GM12891 (cell line): ENCODE measurements around the gene MAPK14.

Experiments used
- DNase-seq: peaks from one replicate; pipeline ENCODE4 v3.0.0; 2011; ENCODE audit warnings: low spot score; ENCODE audit not compliant: insufficient read length
- FAIRE-seq: peaks from 2 replicates; lab custom pipeline; 2011; peaks lifted over from hg19 to GRCh38; lab: Jason Lieb, UNC
- PAX5 ChIP-seq: IDR thresholded peaks from 2 replicates; pipeline ENCODE4 v1.6.1; 2011; ENCODE audit warnings: low read length, moderate library complexity, mild to moderate bottlenecking; ENCODE audit not compliant: insufficient read depth, severe bottlenecking
- POLR2A ChIP-seq: IDR thresholded peaks from 2 replicates; pipeline ENCODE4 v1.6.1; 2011; ENCODE audit warnings: low read depth, low read length, control low read depth
- POLR2AphosphoS5 ChIP-seq: IDR thresholded peaks from 2 replicates; pipeline ENCODE4 v1.6.1; 2011; ENCODE audit warnings: low read depth, low read length, control low read depth
- POU2F2 ChIP-seq: IDR thresholded peaks from 2 replicates; pipeline ENCODE4 v1.6.1; 2011; ENCODE audit warnings: low read depth, mild to moderate bottlenecking, control low read depth, low read length, moderate library complexity
- SPI1 ChIP-seq: IDR thresholded peaks from 2 replicates; pipeline ENCODE4 v1.6.1; 2011; ENCODE audit warnings: low read depth, low read length, control low read depth
- TAF1 ChIP-seq: IDR thresholded peaks from 2 replicates; pipeline ENCODE4 v1.6.1; 2011; ENCODE audit warnings: low read depth, low read length, control low read depth

The MAPK14 gene

DNA sequence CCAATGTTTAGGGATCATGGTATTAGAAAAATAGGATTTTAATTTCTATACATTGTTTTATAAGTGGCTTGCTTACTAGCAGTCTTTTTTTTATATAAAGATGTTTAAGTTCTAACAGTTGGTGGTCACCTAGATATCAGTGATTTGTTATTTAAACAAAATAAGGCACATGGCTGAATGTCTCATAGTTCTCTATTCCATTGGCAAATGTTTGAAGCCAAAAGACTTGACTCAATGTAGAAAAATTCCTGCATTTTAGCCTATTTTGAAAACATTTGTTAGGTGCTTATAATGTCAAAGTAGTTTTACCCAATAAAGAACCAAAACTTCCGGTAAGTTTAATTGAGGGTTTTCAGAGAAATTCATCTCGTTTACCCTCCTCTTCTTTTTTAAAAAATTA is 26.8 kb downstream of the MAPK14 start:
- TF ChIP-seq POLR2AphosphoS5 (no peak), TAF1 (no peak), PAX5 (no peak), POU2F2 (no peak)
- DNase-seq = no peak
- no peak for FAIRE-seq

DNA sequence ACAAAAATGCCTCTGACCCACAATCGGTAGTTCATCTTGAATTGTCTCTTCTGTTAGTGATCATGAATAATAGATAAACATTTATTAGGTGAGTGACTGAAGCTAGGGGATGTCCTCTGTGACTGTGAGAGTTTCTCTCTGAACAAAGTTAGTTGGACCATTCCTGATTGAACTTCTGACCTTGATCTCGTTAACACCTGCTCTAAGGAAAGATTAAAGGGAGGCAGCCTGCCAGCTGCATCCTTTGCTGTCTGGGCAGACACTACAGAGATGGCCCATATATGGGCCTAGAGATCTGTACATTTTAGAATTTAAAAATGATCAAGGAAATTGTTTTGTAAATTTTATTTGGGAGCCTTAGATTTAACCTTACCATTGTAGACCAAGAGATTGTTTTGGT is 27.3 kb downstream of the MAPK14 start:
- DNase-seq (no peak), FAIRE-seq (no peak)
- no peak for TF ChIP-seq POU2F2
- TF ChIP-seq POLR2A = no peak
- TF ChIP-seq POLR2AphosphoS5 = no peak
- no peak for TF ChIP-seq TAF1
- no peak for TF ChIP-seq PAX5
- TF ChIP-seq SPI1 = no peak

- TF ChIP-seq TAF1 (no peak), POU2F2 (no peak), PAX5 (no peak), POLR2AphosphoS5 (no peak), POLR2A (no peak), SPI1 (no peak)
- FAIRE-seq = no peak
Measured at GRCh38 chr6:36056178-36056577, 28.6 kb downstream of the MAPK14 start.

DNA sequence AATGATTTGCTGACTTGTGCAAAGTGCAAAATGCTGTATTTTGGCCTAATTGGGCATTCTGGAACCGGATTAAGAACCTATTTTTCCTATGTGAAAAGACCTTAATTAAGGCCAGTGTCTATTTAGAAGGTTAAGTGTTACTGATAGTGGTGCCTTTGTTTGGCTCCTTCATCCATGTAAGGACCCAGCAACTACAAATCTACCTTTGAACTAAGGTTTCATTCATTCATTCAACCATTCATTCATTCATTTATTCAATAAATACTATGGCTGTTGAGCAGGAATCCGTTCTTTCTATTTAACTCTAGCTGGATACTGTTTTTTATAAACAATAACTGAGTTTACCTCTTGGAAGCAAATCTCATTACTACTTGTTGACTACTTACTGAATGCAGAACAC is 33.6 kb downstream of the MAPK14 start:
- FAIRE-seq = no peak
- no peak for DNase-seq
- TF ChIP-seq POU2F2 = no peak
- TF ChIP-seq POLR2A = no peak
- TF ChIP-seq PAX5 = no peak
- no peak for TF ChIP-seq TAF1
- no peak for TF ChIP-seq POLR2AphosphoS5
- TF ChIP-seq SPI1 = no peak

More at GRCh38 chr6:36056178-36056577, 28.6 kb downstream of the MAPK14 start:
- no peak for DNase-seq

GRCh38 chr6:36062247-36062646 is 34.6 kb downstream of the MAPK14 start:
- TF ChIP-seq PAX5 (no peak), POLR2AphosphoS5 (no peak), POU2F2 (no peak), POLR2A (no peak), SPI1 (no peak), TAF1 (no peak)
- no peak for DNase-seq
- FAIRE-seq = no peak

GRCh38 chr6:36063318-36064060 is 35.9 kb downstream of the MAPK14 start:
- TF ChIP-seq TAF1 = no peak
- TF ChIP-seq POLR2AphosphoS5 = no peak
- TF ChIP-seq POLR2A = no peak
- FAIRE-seq (no peak), DNase-seq (no peak)

- TF ChIP-seq POLR2AphosphoS5 (no peak), TAF1 (no peak), POU2F2 (no peak), POLR2A (no peak), SPI1 (no peak)
- DNase-seq (no peak), FAIRE-seq (no peak)
Measured at GRCh38 chr6:36064770-36065396, 37.3 kb downstream of the MAPK14 start.

DNA sequence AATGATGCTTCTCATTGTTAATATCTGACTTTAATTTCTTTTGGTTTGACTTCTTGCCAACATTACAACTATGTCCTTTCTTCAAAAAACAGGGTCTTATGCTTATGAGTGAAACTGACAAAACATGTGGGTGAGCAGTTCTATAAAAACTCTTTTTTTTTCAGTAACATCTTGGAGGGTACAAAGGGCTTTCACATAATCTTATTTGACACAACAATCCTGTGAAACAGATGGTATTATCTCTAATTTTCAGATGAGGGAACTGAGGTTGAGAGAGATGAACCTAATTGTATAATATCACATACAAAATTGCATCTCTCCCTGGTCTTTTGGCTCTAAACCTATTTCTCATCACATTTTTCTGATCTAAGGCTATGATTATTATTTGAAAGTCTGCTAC is 38.3 kb downstream of the MAPK14 start:
- DNase-seq = no peak
- no peak for TF ChIP-seq POLR2A
- TF ChIP-seq SPI1 = no peak
- no peak for TF ChIP-seq POU2F2
- TF ChIP-seq PAX5 = no peak
- no peak for TF ChIP-seq TAF1
- no peak for TF ChIP-seq POLR2AphosphoS5
- FAIRE-seq = no peak

DNA sequence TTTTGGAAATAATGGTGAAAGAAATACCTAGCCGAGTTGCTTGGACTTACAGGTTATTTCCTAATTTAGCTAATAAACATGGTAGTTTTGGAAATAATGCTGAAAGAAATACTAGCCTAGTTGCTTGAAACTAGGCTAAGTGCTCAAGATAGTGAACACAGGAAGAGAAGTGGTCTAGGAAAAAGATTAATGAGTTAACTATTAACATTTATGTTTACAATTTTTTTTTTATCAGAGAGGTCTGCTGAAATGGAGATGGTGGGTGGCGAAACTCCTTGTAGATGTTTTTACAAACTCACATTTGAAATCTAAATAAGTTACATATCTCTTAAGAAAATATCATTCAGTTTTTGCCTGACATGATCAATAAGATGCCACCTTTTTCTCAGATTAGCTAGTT is 39.2 kb downstream of the MAPK14 start:
- DNase-seq = no peak
- no peak for FAIRE-seq
- TF ChIP-seq POLR2A (no peak), PAX5 (no peak), POU2F2 (no peak), TAF1 (no peak), POLR2AphosphoS5 (no peak), SPI1 (no peak)
